Stimulated activated CD8-positive, alpha-beta memory T cell treated with anti-CD3 and anti-CD28 coated beads, Interleukin-12 subunit alpha, Interleukin-12 subunit beta, amount 100 ng/mL, for 1 hour (primary cell): ENCODE measurements around the gene VEZT.
A peak's percentile ranks its signal among the peaks of the same experiment; 100 is the strongest.

Experiments
- DNase-seq: peaks from one replicate; pipeline ENCODE4 v3.0.0-alpha.2; 2020; ENCODE audit warnings: low read depth

VEZT gene

DNA sequence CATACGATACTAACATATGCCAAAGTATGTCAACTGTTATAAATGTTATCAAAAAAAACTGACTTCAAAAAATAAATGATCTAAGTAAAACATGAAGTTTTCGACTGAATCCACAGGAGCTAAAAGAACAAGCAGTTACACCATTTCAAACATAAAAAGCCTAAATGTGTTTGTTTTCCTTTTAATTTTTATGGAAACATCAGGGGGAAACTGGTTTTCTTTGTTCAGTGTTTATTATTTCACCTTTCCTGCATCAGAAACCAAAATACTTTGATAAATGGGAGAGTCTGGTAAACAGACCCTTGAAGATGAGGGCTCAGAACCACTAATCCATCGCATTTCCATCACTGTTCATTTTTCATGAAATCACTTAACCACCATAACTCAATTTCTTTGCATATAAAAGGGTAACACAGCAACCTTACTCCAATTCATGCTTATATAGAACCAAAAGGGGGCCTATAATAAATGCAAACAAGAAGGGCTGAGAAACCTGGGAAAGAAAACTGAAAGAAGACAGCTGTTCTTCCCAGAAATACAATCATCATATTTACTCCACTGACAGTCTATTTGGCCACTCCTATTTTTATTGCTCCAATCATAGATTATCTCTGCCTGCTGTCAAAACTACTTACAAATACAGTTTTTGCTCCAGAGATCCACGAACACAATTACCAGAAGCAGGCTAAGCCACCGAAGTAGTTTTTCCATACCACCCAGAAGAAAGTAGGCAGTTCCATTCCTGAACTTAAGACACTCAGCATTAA lies 17.3 kb upstream of the VEZT start:
- DNase-seq, result no peak

DNA sequence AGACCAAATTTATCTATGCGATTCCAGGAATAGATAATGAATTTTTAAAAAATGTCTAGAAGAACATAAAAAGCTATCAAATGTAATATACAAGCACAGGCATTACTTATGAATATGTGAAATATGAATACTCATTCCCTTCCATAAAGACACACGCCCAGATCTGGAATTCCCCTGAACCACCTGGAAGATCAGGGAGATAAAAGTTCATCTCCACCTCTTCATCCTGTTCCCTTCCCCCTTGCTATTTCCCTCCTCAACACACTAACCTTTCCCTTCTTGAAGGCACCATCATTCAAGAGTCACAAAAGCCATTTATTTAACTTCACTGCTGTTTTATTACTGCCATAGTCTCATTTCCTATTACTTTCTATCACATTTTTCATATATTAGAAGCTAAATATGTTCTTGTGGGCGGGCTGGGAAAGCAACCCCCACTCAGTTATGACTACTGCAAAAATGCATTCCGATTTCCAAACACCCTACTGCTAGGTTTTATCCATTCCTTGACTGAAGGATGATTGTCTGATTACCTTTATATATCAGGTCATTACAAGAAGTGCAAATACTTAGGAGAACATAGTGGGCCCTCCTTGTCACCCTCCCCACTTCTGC lies 16.4 kb upstream of the VEZT start:
- no peak for DNase-seq

DNA sequence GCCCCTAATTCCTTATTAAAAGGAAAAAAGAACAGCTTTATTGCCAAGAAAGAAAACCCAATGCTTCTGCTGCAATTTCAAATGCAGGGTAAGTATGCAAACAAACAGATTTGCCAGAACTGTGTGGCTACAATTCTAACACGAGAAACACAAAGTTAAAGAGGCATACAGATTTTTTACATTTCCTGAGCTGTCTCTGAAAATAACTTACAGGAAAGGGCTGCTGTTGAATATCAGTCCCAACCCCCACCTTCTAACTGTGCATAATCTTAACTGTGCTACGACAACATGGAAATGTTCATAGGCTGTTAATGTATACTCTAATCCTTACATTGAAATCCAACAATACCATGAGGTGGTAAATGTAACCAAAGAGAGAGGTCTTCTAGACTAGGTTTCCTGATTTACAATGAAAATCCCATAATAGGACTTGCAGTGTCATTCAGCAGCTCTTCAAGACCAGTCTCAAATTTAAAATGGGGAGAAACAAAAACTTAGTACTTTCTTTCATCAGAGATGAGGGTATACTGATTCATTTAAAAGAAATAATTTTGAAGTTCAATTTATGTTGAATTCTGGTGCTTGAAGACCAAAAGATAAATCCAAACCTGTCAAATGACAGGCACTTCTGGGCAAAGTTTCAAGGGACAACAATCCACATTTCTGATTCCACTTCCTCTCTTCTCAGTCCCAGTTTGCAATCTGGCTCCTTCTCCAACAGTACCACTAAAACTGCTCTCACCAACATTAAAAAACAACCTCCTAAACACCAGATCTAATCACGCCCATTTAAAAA lies 14.7 kb upstream of the VEZT start:
- DNase-seq, result no peak

DNA sequence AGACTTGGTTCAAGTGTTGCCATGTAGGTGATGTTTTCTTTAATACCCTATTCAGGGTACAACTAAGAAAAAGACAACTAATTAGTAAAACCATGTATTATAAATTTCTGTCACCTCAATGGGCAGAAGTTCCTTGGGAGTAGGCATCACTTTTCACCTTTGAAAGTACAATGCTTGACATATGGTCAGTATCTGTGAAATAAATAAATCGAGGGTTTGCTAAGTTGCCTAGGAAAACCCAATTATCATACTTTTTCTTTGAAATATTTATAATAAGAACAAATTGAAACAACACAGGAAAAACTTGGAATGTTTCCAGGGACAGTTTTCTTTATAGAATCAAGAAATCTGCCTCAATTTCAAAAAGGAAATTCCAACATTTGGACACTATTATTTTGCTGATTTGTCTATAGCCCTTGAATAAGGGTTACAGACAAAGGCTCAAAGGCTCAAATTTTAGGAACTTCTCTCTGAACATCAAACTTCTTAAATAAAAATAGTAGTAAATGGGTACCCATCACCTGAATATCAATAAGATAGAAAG lies 14.0 kb upstream of the VEZT start:
- DNase-seq, result no peak

DNA sequence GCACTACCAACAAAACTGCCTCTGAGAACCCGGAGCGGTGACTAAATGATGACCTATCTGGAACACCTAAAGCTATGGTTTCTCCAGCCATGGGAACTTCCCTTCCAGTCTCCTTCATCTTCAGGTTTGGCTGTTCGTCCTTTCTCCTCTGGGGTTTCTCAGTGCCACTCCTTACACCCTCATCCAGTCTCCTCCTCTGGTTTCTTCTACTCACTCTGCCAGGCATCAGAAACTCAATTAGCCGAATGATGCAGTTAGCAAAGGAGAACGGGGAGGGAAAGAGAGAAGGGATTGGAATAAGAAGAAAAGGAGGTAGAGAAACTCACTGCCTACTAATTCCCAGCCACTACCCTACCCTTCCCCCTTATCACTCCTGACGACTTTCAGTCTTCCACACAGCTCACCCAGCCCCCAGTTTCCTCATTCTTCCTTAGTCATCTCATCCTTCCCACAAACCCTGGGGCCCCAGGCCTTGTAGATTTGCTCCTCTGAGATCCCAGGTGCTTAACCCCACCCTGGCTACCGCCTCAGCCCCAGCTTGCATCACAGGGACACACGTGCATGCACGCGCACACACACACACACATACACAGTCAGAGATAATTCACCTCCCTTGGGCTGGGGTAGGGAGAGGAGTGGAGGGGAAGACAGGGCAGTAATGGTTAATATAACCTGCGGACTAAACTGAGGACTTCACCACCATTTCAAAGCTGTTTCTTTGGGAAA lies 13.3 kb upstream of the VEZT start:
- DNase-seq, result no peak

DNA sequence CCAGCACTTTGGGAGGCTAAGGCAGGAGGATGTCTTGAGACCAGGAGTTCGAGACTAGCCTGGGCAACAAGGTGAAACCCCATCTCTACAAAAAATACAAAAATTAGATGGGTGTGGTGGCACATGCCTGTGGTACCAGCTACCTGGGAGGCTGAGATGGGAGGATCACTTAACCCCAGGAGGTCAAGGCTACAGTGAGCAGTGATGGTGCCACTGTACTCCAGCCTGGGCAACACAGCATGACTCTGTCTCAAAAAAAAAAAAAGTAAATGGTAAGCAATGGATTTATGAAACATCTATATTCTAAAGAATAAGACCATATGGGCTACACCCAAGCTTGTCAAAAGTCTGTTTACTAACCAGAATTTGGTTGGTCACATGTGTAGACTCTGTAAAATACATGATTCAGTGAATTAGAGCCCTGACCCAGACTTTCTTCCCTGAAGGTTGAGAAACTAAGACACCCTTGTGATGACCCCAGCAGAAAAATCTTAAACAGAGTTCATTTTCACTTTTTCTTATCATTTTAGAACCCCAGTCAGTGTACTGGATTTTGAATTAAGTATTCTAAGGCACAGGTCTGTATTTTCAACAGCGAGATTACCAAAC lies 12.5 kb upstream of the VEZT start:
- no peak for DNase-seq

DNA sequence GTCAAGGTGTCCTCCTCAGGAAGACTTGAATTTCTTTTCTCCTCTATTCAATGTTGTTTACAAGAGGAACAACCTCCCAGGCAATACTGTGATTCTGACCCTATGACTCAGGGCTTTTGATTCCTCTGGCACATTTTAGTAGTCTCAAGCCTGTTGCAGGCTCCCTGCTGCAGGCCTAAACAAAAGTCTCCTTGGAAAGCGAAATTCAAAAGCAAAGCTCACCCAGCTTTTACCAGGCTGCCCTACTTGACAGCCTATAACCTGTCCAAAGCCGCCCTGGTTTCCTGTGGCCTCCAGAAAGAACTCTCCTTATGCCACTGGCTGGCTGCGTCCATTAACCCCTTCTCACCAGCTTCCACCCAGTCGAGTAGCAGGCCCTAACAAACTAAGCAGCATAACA lies 11.9 kb upstream of the VEZT start:
- no peak for DNase-seq

DNA sequence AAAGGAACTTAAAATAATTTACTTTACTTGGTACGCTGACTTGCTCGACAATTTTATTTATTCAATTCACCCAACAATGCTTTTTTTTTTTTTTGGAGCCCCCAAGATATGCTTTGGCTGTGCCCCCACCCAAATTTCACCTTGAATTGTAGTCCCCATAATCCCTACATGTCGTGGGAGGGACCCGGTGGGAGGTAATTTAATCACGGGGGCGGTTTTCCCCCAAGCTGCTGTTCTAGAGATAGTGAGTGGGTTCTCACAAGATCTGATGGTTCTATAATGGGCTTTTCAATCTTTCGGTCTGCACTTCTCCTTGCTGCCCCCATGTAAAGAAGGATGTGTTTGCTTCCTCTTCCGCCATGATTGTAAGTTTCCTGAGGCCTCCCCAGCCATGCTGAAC lies 10.7 kb upstream of the VEZT start:
- no peak for DNase-seq

DNA sequence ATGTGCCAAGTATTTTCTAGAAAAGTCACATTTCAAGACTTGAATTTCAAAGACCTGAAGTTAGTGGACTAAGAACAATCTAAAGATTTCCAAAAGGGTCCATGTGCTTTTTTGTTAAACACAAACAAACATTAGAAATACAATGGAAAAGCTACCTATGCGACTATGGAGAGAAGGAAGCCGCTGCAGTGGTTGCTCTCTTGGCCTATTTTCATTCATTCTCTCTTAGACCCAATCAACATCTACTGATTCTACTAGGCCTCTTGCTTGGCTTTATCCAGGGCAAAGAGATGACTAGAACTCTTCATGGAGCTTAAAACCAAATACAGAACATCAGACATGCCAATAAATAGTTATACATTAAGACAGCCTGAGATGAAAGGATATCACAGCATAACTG lies 10.2 kb upstream of the VEZT start:
- no peak for DNase-seq

DNA sequence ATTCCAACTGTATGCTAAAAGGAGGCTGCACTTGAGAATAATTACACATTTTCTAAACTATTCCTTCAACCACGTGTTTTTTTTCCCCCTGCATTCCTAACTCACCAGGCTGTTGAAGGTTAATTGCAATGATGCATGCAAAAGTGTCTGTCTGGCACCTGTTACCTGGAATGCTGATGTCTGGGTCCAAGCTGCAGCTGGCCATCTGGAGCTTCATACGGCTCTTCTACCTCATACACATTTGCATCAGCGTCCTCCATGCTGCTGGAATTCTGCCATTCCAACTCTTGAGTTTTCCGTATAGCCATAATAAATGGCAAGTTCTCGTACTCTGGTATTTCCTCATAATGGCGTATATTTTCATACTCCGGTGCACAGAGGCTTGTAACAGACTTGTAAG lies 8.9 kb upstream of the VEZT start:
- DNase-seq, result no peak

DNA sequence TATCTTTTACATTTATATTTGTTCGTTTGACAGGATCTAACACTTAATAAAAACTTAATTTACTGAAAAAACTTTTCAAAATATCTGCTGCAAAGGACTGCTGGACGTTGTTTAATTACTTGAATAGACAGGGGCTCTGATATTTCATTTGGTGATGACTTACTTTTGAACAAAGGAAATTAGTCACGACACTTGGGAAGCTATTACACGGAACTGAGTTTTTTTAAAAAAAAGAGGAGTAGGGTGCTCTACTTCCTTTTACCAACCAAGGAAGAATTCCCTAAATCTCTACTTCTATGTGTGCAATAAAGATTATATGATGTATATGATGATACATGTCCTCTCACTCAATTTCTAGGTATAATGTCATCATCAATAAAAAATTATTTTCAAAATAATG lies 5.0 kb upstream of the VEZT start:
- DNase-seq, result no peak

DNA sequence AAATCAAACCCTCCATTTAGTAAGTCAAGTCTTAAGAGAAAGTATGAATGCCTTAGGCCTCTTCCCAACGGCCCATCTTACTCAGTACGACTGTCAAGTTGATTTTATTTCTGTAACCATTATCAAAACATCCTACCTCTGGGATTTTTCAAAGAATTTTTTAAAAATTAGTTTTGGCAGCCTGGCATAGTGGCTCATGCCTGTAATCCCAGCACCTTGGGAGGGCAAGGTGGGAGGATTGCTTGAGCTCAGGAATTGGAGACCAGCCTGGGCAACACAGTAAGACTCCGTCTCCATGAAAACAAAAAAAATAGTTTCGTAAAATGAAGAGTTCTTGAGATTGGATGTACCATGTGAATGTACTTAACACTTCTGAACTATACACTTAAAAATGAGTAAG lies 4.5 kb upstream of the VEZT start:
- DNase-seq, result no peak

DNA sequence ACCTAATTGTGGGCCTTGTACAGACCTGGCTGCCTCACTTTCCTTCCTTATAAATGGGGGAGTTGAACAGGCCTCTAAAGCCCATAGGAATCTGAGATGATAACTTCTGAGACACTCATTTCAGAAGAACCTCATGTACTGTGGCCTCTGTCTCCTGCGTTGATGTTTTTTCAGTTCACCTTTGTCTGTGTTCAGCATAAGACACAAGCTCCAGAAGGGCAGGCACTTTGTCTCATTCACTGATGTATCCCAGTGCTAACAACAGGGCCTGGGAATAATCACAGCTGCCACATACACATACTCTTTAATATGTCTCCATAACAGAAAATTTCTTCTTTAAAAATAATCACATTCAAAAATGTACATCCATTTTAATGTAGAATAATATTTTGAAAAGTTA lies 3.7 kb upstream of the VEZT start:
- DNase-seq, result no peak

DNA sequence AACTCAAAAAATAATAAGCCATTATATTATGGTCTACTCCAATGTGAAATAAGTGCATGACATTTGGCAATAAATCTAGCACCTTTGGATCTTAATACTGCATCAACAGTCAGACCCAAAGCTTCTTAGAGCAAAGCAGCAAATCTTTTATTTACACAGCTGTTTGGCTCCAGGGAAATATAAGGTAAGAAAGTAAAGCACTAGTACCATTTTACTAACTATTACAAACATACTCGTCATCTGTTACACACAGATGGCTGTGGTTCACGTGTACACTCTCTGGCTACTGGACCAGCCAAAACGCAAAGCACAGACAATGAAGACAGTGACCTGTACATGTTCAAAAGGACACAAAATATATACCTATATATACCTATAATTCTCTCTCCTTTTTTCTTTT lies 3.1 kb upstream of the VEZT start:
- DNase-seq, result no peak

DNA sequence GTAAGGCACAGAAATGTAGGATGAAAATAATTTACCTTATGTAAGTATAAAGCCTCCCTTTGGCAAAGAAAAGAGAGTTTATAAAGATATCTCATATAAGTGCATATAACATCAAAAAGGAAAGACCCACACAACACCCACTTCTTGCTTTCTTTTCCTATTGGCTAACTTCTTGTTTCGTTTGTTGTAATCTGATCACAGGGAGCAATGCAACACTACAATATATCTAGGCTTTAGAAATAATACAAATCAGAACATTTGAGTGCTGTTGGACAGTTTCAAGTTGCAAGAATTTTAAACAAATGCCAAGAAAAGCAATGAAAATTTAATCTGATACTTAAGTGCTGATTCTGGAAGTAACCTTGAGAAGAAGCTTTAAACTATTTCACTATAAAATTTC lies 1.7 kb upstream of the VEZT start:
- DNase-seq, result no peak

DNA sequence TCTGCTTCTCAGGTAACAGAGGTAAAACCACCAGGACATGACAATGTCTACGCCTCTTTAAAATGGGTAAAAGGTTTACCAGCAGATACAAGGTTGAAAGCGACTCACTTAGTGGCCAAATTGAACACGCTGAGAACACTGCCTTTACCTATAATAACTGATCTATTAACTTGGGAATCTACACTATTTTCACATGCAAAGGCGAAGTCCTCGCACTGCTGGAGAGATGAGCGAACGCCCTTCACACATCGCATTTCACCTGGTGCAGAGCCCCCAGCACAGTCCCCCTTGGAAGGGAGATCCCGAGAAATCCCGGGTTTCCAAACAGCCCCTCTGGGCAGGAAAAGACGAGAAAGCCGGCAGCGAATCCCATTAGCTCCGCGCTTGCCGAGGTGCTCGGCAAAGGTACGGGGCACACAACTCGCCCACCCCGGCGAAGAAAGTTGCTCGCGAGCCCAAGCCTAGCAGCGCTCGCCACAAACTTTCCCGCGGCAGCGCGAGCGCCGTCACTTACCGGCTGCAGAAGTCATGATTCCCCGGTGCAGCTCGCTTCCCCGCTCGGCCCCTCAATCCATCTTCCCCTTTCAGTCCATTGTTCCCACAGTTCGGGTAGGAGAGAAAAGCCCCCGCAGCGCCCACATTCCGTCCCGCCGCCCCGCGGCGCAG lies 763 bp upstream of the VEZT start:
- DNase-seq, result no peak

DNA sequence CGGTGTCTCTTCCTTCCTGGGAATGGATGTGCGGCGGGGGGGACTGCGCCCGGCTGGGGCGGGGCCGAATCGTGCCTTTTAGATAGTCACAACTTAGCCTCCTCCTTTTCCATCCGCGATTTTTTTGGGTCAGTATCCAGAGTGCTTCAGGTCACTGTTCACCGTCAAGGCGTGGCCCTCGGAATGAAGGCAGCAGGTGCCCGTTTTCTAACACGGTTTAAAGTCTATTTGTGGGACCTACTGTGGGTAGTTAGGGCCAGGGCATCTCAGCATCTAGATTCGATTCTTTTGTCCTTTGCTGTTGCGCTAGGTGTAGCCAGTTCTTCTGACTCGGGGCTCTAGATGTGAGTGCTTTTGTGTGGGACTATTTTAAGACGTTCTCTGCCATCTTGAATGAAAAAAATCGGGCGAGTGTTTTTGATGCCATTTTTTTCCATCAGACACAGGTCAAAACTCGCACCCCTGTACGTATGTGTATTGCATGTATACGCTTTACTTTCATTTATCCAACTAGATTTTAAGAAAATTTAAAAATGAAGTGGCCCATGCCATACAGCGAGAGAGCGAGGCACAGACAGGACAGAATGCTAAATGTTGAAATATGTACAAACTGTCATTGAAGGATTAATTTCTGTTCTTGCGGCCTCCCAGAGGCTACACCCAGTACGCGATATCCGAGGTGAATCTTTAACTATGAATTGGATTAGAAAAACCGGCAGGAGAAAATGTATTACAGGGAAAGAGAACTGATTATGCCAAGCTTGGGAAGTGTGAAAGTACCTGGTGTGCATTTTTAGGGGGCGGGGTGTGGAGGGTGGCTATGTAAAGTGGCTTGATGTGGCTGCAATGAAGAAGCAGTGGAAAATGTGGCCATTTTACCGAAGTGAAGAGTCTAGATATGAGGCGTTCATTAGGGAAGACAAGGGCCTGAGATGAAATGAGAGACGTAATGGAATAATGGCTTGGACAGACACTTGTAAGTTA lies 835 bp downstream of the VEZT start:
- DNase-seq, result peak; percentile 16

DNA sequence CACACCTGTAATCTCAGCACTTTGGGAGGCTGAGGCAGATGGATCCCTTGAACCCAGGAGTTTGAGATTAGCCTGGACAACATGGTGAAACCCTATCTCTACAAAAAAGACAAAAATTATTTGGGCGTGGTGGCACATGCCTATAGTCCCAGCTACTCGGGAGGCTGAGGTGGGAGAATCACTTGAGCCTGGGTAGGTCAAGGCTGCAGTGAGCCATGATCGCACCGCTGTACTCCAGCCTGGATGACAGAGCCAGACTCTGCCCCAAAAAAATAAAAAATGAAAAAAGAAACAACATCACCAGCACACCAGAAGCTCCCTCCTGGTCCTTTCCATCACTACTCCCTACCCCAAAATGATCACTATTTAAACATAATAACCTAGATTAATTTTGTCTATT lies 2.6 kb downstream of the VEZT start:
- DNase-seq, result no peak

DNA sequence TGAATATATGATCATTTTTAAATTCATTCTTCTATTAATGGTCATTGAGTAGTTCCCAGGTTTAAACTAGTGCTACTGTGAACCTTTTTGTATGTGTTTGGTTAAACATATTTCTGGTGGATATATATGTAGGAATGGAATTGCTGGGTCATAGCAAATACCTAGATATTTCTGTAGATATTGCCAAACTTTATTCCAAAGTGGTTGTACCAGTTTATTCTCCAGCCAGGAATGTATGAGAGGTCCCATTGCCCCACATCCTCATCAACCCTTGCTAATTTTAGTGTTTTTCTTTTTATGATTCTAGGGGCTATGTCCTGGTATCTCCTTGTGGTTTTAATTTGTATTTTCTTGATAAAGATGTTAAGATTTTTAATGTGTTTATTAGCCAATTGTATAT lies 3.1 kb downstream of the VEZT start:
- DNase-seq, result no peak
